Endodermal cell (in vitro differentiated cells): ENCODE results near the gene HPSE2. TPM values are rescaled to one million over a fixed set of nuclear protein-coding genes. Genes with fewer than 3 reads are reported as not detected.

Experiments used
- DNase-seq: peaks from one replicate; pipeline ENCODE4 v3.0.0-alpha.2; 2017
- H3K27ac ChIP-seq: 2 replicates; pipeline ENCODE4 v1.5.1; 2013; ENCODE audit warnings: mild to moderate bottlenecking, low read depth, low read length, moderate library complexity
- H3K27me3 ChIP-seq: 2 replicates; pipeline ENCODE4 v1.6.1; 2013; ENCODE audit warnings: mild to moderate bottlenecking, low read length, moderate library complexity; ENCODE audit not compliant: insufficient read depth, control insufficient read depth, poor library complexity, severe bottlenecking
- H3K36me3 ChIP-seq: 2 replicates; pipeline ENCODE4 v1.7.0; 2013; ENCODE audit warnings: mild to moderate bottlenecking, low read length, moderate library complexity; ENCODE audit not compliant: control insufficient read depth, insufficient read depth
- H3K4me1 ChIP-seq: one replicate; pipeline ENCODE4 v1.7.0; 2013; ENCODE audit warnings: low read length; ENCODE audit not compliant: control insufficient read depth, insufficient read depth
- H3K4me3 ChIP-seq: 2 replicates; pipeline ENCODE4 v1.5.1; 2013; ENCODE audit warnings: mild to moderate bottlenecking, low read length, moderate library complexity
- H3K9ac ChIP-seq: 2 replicates; pipeline ENCODE4 v1.6.1; 2013; ENCODE audit warnings: mild to moderate bottlenecking, low read length, moderate library complexity; ENCODE audit not compliant: poor library complexity, severe bottlenecking; ENCODE audit errors: extremely low read depth
- H3K9me3 ChIP-seq: 2 replicates; pipeline ENCODE4 v1.6.1; 2013; ENCODE audit warnings: mild to moderate bottlenecking, low read length, moderate library complexity; ENCODE audit not compliant: control insufficient read depth
- H3K27ac Mint-ChIP-seq: 2 replicates; pipeline ENCODE4 v1.8.0; 2020; ENCODE audit warnings: mixed read lengths
- H3K27me3 Mint-ChIP-seq: 2 replicates; pipeline ENCODE4 v1.8.0; 2021; ENCODE audit warnings: mild to moderate bottlenecking, mixed read lengths; ENCODE audit not compliant: insufficient read depth
- H3K36me3 Mint-ChIP-seq: 2 replicates; pipeline ENCODE4 v1.8.0; 2020; ENCODE audit warnings: low read depth, mixed read lengths
- H3K4me1 Mint-ChIP-seq: 2 replicates; pipeline ENCODE4 v1.8.0; 2020; ENCODE audit warnings: mixed read lengths
- H3K4me3 Mint-ChIP-seq: 2 replicates; pipeline ENCODE4 v1.8.0; 2020; ENCODE audit warnings: mild to moderate bottlenecking, moderate library complexity, mixed read lengths
- H3K9me3 Mint-ChIP-seq: 2 replicates; pipeline ENCODE4 v1.8.0; 2020; ENCODE audit warnings: mild to moderate bottlenecking, mixed read lengths
- WGBS, 2 experiments: methylation state at CpG; one replicate each; pipeline versions ENCODE4 v1.1.5 to v1.1.7; 2013; ENCODE audit warnings: missing lambda C conversion rate in 2 of 2, mixed read lengths in 1 of 2; ENCODE audit not compliant: insufficient coverage in 1 of 2, insufficient read length in 1 of 2; 5-methylcytosine and 5-hydroxymethylcytosine counted together
- total RNA-seq, 2 donors: library from RNA; stranded (reverse); fragmentation: NEBNext Ultra II Directional in 1 of 2; extraction: Animal tissue kit (Norgen Biotek cat#: 25700) in 1 of 2; gene quantifications; 2 replicates in 1 of 2; 3 replicates in 1 of 2; pipeline ENCODE4 v1.2.1, GENCODE V29; 2021
- TF ChIP-seq, protein P1 (sequence below): fragments of 200-600 bp; sonication (generic); conservative IDR thresholded peaks from 2 replicates; pipeline ENCODE4 v1.5.0; 2021; ENCODE audit warnings: antibody characterized with exemption, mild to moderate bottlenecking

HPSE2 gene
- total RNA-seq, 2 donors from 2014 or later, result 0.07 to 0.11 TPM

DNA sequence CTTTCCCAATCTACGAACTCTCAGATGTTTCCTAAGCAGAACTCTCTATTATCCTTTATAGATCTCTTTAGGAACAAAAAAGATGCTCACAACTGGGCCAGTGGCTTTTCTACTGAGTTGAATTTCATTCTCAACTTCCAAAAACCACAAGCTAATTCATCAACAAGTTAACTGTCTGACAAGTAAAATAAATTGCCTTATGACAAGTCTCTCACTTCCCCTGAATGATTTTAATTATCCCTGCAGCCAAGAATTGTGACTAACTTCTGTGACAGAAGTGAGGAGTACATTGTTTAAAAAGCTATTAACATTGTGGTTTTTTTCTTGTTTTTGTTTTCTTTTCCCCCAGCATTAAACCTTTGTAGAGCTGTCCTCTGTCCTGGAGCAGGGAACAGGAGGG is 343.1 kb downstream of the HPSE2 start:
- no peak overlapping the region for H3K9ac ChIP-seq
- no peaks in the 10 kb centered on the region for H3K9me3 ChIP-seq
- H3K27me3 Mint-ChIP-seq, result no peaks in the 10 kb centered on the region
- TF ChIP-seq, protein P1, sequence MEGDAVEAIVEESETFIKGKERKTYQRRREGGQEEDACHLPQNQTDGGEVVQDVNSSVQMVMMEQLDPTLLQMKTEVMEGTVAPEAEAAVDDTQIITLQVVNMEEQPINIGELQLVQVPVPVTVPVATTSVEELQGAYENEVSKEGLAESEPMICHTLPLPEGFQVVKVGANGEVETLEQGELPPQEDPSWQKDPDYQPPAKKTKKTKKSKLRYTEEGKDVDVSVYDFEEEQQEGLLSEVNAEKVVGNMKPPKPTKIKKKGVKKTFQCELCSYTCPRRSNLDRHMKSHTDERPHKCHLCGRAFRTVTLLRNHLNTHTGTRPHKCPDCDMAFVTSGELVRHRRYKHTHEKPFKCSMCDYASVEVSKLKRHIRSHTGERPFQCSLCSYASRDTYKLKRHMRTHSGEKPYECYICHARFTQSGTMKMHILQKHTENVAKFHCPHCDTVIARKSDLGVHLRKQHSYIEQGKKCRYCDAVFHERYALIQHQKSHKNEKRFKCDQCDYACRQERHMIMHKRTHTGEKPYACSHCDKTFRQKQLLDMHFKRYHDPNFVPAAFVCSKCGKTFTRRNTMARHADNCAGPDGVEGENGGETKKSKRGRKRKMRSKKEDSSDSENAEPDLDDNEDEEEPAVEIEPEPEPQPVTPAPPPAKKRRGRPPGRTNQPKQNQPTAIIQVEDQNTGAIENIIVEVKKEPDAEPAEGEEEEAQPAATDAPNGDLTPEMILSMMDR, result no peak
- H3K36me3 ChIP-seq, result no peaks in the 10 kb centered on the region
- H3K4me3 Mint-ChIP-seq, result no peak overlapping the region
- H3K27ac ChIP-seq, result no peak overlapping the region
- no peaks in the 10 kb centered on the region for H3K4me1 ChIP-seq
- DNase-seq, result no peak
- H3K4me3 ChIP-seq, result no peak overlapping the region
- no peaks in the 10 kb centered on the region for H3K4me1 Mint-ChIP-seq
- H3K9me3 Mint-ChIP-seq, result no peaks in the 10 kb centered on the region
- H3K36me3 Mint-ChIP-seq, result no peaks in the 10 kb centered on the region
- H3K27ac Mint-ChIP-seq, result no peak overlapping the region
- 93 to 100% methylated on average over 1 of the region's 1 CpG for WGBS, 2 experiments
- no peaks in the 10 kb centered on the region for H3K27me3 ChIP-seq

DNA sequence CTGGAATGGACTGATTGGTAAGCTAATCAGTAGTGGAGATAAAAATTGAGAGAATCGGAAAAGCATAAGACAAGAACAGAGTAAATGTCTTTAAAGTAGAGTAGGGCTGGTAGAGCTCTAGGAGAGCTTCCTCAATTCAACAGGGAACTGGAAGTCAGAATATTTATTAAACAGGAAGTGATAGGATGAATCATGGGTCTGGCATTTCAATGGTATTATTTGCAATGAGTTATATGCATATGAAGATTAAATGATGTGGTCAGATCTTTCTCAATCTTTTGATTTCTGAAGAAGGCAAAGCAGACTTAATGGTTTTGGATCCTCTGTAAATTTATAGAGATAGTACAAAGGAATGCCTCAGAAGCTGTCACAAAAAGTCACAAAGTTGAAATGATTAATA is 349.0 kb downstream of the HPSE2 start:
- Mint-ChIP-seq H3K9me3 (no peaks in the 10 kb centered on the region), H3K4me3 (no peak overlapping the region), H3K27ac (no peak overlapping the region), H3K4me1 (peaks cover 2% of the 10 kb centered on the region), H3K27me3 (no peaks in the 10 kb centered on the region), H3K36me3 (no peaks in the 10 kb centered on the region)
- no peaks in the 10 kb centered on the region for H3K9me3 ChIP-seq
- H3K9ac ChIP-seq, result no peak overlapping the region
- WGBS, 2 experiments, result 86 to 91% methylated on average over 1 of the region's 1 CpG
- no peaks in the 10 kb centered on the region for H3K4me1 ChIP-seq
- no peak overlapping the region for H3K4me3 ChIP-seq
- DNase-seq, result no peak
- no peak overlapping the region for H3K27ac ChIP-seq
- no peaks in the 10 kb centered on the region for H3K27me3 ChIP-seq
- TF ChIP-seq, protein P1, result no peak
- H3K36me3 ChIP-seq, result no peaks in the 10 kb centered on the region

GRCh38 chr10:98885378-98885777 is 350.3 kb downstream of the HPSE2 start:
- H3K36me3 ChIP-seq, result no peaks in the 10 kb centered on the region
- no peak overlapping the region for H3K4me3 ChIP-seq
- no peaks in the 10 kb centered on the region for H3K9me3 ChIP-seq
- H3K9me3 Mint-ChIP-seq, result no peaks in the 10 kb centered on the region
- no peak overlapping the region for H3K27ac ChIP-seq
- DNase-seq, result no peak
- TF ChIP-seq, protein P1, result no peak
- no peaks in the 10 kb centered on the region for H3K36me3 Mint-ChIP-seq
- no peak overlapping the region for H3K4me3 Mint-ChIP-seq
- H3K4me1 ChIP-seq, result no peaks in the 10 kb centered on the region
- no peaks in the 10 kb centered on the region for H3K27me3 Mint-ChIP-seq
- no peak overlapping the region for H3K27ac Mint-ChIP-seq
- H3K4me1 Mint-ChIP-seq, result peaks cover 2% of the 10 kb centered on the region
- H3K9ac ChIP-seq, result no peak overlapping the region
- no peaks in the 10 kb centered on the region for H3K27me3 ChIP-seq
